Measurements from ENCODE around the gene POMT1. TPM values are rescaled to one million over a fixed set of nuclear protein-coding genes. Genes with fewer than 3 reads are reported as not detected.
"Not testable (repeated sequence)": the region's sequence is repeated elsewhere in the genome, so short reads cannot be mapped to it uniquely, and the experiment has no call there.

The POMT1 gene, protein sequence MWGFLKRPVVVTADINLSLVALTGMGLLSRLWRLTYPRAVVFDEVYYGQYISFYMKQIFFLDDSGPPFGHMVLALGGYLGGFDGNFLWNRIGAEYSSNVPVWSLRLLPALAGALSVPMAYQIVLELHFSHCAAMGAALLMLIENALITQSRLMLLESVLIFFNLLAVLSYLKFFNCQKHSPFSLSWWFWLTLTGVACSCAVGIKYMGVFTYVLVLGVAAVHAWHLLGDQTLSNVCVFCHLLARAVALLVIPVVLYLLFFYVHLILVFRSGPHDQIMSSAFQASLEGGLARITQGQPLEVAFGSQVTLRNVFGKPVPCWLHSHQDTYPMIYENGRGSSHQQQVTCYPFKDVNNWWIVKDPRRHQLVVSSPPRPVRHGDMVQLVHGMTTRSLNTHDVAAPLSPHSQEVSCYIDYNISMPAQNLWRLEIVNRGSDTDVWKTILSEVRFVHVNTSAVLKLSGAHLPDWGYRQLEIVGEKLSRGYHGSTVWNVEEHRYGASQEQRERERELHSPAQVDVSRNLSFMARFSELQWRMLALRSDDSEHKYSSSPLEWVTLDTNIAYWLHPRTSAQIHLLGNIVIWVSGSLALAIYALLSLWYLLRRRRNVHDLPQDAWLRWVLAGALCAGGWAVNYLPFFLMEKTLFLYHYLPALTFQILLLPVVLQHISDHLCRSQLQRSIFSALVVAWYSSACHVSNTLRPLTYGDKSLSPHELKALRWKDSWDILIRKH
- total RNA-seq (10 to 100 TPM; 52.1 to 58.5 TPM), polyA plus RNA-seq (10 to 100 TPM; 15.6 to 17.4 TPM)

DNA sequence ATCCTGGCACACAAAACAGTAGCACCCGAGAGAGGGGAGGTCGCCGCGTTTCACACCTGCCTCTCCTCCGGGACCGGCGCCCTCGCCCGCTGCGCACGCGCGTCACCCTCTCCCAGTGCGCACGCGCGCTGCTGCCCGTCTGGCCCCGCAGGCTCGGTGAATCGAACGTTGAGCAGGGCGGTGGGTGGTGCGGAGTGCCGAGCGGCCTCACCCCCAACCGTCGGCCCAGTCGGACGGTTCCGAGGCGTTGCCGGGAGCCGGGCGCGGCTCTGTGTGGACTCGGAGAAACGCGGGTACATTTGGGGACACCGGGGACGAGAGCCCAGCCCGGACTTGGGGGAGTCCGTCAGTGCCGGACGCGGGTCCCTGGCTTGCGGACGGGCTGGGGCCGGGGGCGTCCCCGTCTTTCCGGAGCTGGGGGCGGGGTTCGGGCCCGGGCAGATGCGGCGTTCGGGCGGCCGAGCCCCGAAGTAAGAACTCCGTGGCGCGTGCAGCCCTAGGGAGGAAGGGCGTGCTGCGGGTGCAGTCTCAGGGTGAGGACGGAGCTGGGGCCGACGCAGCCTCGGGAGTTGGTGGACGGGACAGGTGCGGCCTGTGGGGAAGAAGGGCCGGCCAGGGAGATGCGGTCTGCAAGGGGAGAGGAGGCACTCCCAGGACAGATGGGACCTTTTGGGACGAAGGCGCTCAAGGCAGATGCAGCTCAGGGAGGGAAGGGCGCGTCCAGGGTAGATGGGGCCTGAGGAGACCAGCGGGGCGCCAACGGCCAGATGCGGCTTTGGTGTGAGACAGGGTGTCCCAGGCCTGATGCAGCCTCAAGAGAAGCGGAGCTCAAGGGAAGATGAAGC is at the start of gene POMT1:
Gene POMT1 (plus strand): TSS at position 138 of the 845 bp plus-strand sequence. CDS start 1,301 bp downstream, outside the sequence.
- intact Hi-C loops (cut with micrococcal nuclease): loop anchor here (5.0 to 10.0 kb wide), 4 partner anchors 131 to 244 kb away; partner anchors contain the start of gene FAM78A
- DNase-seq: peak; percentile 90 to 91 (median 91)
- ChIA-PET CTCF (ENCODE audit: partially characterized antibody) (interaction anchor here (0.6 to 2.2 kb wide), 6 partner anchors 57 to 166 kb away, joined by 3 to 9 read pairs (median 3); no protein-coding TSS in a partner anchor), POLR2A (ENCODE audit: partially characterized antibody) (interaction anchor here (0.5 to 2.5 kb wide), 12 partner anchors 9 to 241 kb away, joined by 3 to 9 read pairs (median 4); partner anchors contain the start of gene RAPGEF1)
- Mint-ChIP-seq H3K4me3 (peak within 1 kb of the TSS; percentile 92 to 98 (median 94)), H3K27me3 (no peaks in the 10 kb centered on the region), H3K36me3 (peaks cover 8 to 49% of the 10 kb centered on the region in 2 donors), H3K9me3 (peaks cover 0 to 2% (median 0%) of the 10 kb centered on the region in 8 donors), H3K27ac (peak within 1 kb of the TSS; percentile 79 to 97 (median 92)), H3K4me1 (peaks cover 44 to 79% (median 56%) of the 10 kb centered on the region in 4 donors)
- Histone ChIP-seq H3K4me3 (ENCODE audit: low read length in 2 of 2) (peak within 1 kb of the TSS; percentile 74 to 86), H3K27ac (ENCODE audit: low read depth, low read length) (peak within 1 kb of the TSS; percentile 74), H3K9me3 (ENCODE audit: control insufficient read depth in 1 of 2, low read length in 2 of 2) (no peaks in the 10 kb centered on the region), H3K27me3 (ENCODE audit: insufficient read depth, low read length) (no peaks in the 10 kb centered on the region), H3K36me3 (ENCODE audit: insufficient read depth, low read length) (peaks cover 6% of the 10 kb centered on the region), H3K4me1 (ENCODE audit: insufficient read depth, low read length) (peaks cover 67% of the 10 kb centered on the region)

DNA sequence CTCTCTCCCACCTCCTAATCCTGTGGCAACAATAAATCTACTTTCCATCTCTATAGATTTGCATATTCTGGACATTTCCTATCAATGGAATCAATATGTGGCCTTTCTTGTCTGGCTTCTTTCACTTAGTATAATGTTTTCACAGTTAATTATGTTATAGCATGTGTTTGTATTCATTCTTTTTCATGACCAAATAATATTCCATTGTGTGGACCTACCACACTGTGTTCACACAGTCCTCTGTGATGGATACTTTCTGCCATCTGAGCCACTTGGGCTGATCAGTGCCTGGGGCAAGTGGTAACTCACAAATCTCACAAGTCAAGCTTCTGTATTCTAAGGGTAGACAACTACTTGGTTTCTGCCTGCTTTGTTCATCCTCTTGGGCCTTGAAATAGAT is 48.7 kb upstream of the POMT1 start:
- Histone ChIP-seq H3K4me1 (ENCODE audit: insufficient read depth, low read length) (no peaks in the 10 kb centered on the region), H3K9me3 (ENCODE audit: control insufficient read depth in 1 of 2, low read length in 2 of 2) (no peaks in the 10 kb centered on the region), H3K27me3 (ENCODE audit: insufficient read depth, low read length) (no peaks in the 10 kb centered on the region), H3K27ac (ENCODE audit: low read depth, low read length) (no peak overlapping the region), H3K36me3 (ENCODE audit: insufficient read depth, low read length) (peaks cover 55% of the 10 kb centered on the region), H3K4me3 (ENCODE audit: low read length in 2 of 2) (no peak overlapping the region)
- Mint-ChIP-seq H3K4me1 (peaks cover 6 to 24% (median 18%) of the 10 kb centered on the region in 4 donors), H3K4me3 (no peak overlapping the region), H3K27me3 (no peaks in the 10 kb centered on the region), H3K9me3 (no peaks in the 10 kb centered on the region), H3K27ac (peak overlapping the region in 5 of 7 donors; percentile 32 to 57 (median 48)), H3K36me3 (peaks cover 49 to 79% of the 10 kb centered on the region in 2 donors)
- intact Hi-C loops (cut with micrococcal nuclease): no loop called here
- ChIA-PET POLR2A (ENCODE audit: partially characterized antibody) (no interaction called here), CTCF (ENCODE audit: partially characterized antibody) (no interaction called here)
- DNase-seq: no peak

DNA sequence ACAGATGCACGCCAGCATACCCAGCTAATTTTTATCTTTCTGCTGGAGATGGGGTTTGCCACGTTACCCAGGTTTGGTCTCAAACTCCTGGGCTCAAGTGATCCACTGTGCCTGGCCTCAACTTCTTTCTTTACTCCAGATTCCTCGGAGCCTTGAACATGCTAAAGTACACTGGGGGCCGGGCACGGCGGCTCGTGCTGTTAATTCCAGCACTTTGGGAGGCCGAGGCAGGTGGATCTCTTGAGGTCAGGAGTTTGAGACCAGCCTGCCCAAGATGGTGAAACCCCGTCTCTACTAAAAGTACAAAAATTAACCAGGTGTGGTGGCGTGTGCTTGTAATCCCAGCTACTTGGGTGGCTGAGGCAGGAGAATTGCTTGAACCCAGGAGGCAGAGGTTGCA is 47.1 kb upstream of the POMT1 start:
- H3K4me3 ChIP-seq (ENCODE audit: low read length in 2 of 2); POLR2A ChIA-PET (ENCODE audit: partially characterized antibody); H3K27me3 Mint-ChIP-seq; H3K9me3 ChIP-seq (ENCODE audit: control insufficient read depth in 1 of 2, low read length in 2 of 2); H3K9me3 Mint-ChIP-seq; H3K27ac ChIP-seq (ENCODE audit: low read depth, low read length); H3K4me1 ChIP-seq (ENCODE audit: insufficient read depth, low read length); DNase-seq; H3K27me3 ChIP-seq (ENCODE audit: insufficient read depth, low read length); H3K4me3 Mint-ChIP-seq; H3K27ac Mint-ChIP-seq; intact Hi-C loops (cut with micrococcal nuclease): not testable (repeated sequence)
- Mint-ChIP-seq H3K4me1 (peaks cover 6 to 26% (median 17%) of the 10 kb centered on the region in 4 donors), H3K36me3 (peaks cover 60 to 80% of the 10 kb centered on the region in 2 donors)
- H3K36me3 ChIP-seq (ENCODE audit: insufficient read depth, low read length): peaks cover 68% of the 10 kb centered on the region
- CTCF ChIA-PET (ENCODE audit: partially characterized antibody): interaction anchor here (1.4 kb wide), 1 partner anchor 83 kb away, joined by 3 read pairs; no protein-coding TSS in a partner anchor

DNA sequence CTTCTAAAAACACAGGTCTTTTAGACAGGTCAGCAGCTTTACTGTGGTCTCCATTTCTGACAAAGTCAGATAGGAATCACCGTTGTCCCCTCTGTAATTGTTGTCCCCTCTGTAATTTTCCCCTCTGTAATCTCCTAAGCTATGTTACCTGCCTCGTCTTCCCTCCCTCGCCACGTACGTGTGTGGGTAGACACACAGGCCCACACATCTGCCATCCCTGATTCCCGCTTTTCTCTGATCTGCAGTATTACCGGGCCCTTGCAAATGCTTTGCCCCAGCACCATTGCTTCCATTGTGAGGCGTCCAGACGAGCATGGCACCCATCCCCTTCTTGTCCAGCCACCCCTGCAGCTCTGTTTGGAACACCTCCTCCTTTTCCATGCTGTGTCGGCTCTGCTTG is 45.0 kb upstream of the POMT1 start:
- no peak for DNase-seq
- Histone ChIP-seq H3K36me3 (ENCODE audit: insufficient read depth, low read length) (peaks cover 83% of the 10 kb centered on the region), H3K9me3 (ENCODE audit: control insufficient read depth in 1 of 2, low read length in 2 of 2) (no peaks in the 10 kb centered on the region), H3K4me1 (ENCODE audit: insufficient read depth, low read length) (no peaks in the 10 kb centered on the region), H3K4me3 (ENCODE audit: low read length in 2 of 2) (no peak overlapping the region), H3K27me3 (ENCODE audit: insufficient read depth, low read length) (no peaks in the 10 kb centered on the region), H3K27ac (ENCODE audit: low read depth, low read length) (no peak overlapping the region)
- no peaks in the 10 kb centered on the region for H3K27me3 Mint-ChIP-seq
- ChIA-PET POLR2A (ENCODE audit: partially characterized antibody) (interaction anchor here (1.3 kb wide), 1 partner anchor 60 kb away, joined by 3 read pairs; no protein-coding TSS in a partner anchor), CTCF (ENCODE audit: partially characterized antibody) (interaction anchor here (0.7 to 3.1 kb wide), 4 partner anchors 20 to 139 kb away, joined by 3 to 10 read pairs (median 6); no protein-coding TSS in a partner anchor)
- H3K4me3 Mint-ChIP-seq: no peak overlapping the region
- no peaks in the 10 kb centered on the region for H3K9me3 Mint-ChIP-seq
- peaks cover 59 to 80% of the 10 kb centered on the region in 2 donors for H3K36me3 Mint-ChIP-seq
- peak overlapping the region in 3 of 7 donors; percentile 18 to 85 (median 83) for H3K27ac Mint-ChIP-seq
- peaks cover 4 to 24% (median 19%) of the 10 kb centered on the region in 4 donors for H3K4me1 Mint-ChIP-seq
- intact Hi-C loops (cut with micrococcal nuclease): no loop called here

DNA sequence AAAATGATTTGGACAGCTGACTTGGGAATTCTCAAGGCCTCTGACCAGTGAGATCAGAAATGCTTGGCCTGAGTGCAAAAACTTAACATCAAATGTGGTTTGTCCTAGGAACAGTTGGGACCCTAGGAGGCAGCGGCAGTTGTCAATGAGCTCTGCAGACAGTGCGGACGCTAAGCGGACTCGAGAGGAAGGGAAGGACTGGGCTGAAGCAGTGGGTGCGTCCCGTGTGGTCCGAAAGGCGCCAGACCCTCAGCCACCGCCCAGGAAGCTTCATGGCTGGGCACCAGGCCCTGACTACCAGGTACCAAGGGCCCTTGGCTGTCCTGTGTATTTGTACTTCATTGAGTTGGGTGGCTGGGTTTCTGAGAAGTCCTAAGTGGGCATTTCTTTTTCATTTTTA is 43.7 kb upstream of the POMT1 start:
- ChIA-PET CTCF (ENCODE audit: partially characterized antibody) (interaction anchor here (1.5 to 3.1 kb wide), 2 partner anchors 19 to 109 kb away, joined by 3 to 10 read pairs; no protein-coding TSS in a partner anchor), POLR2A (ENCODE audit: partially characterized antibody) (interaction anchor here (1.7 kb wide), 1 partner anchor 333 kb away, joined by 4 read pairs; the partner anchor contains the start of gene NUP214)
- peak overlapping the region in 4 of 7 donors; percentile 43 to 75 (median 56) for H3K27ac Mint-ChIP-seq
- no peak for DNase-seq
- H3K36me3 Mint-ChIP-seq: peaks cover 58 to 80% of the 10 kb centered on the region in 2 donors
- no peak overlapping the region for H3K4me3 ChIP-seq (ENCODE audit: low read length in 2 of 2)
- H3K4me3 Mint-ChIP-seq: no peak overlapping the region
- H3K27me3 ChIP-seq (ENCODE audit: insufficient read depth, low read length): no peaks in the 10 kb centered on the region
- no peak overlapping the region for H3K27ac ChIP-seq (ENCODE audit: low read depth, low read length)
- H3K27me3 Mint-ChIP-seq: no peaks in the 10 kb centered on the region
- peaks cover 80% of the 10 kb centered on the region for H3K36me3 ChIP-seq (ENCODE audit: insufficient read depth, low read length)
- no peaks in the 10 kb centered on the region for H3K9me3 ChIP-seq (ENCODE audit: control insufficient read depth in 1 of 2, low read length in 2 of 2)
- intact Hi-C loops (cut with micrococcal nuclease): no loop called here
- H3K4me1 Mint-ChIP-seq: peaks cover 3 to 19% (median 15%) of the 10 kb centered on the region in 4 donors
- no peaks in the 10 kb centered on the region for H3K4me1 ChIP-seq (ENCODE audit: insufficient read depth, low read length)
- no peaks in the 10 kb centered on the region for H3K9me3 Mint-ChIP-seq

DNA sequence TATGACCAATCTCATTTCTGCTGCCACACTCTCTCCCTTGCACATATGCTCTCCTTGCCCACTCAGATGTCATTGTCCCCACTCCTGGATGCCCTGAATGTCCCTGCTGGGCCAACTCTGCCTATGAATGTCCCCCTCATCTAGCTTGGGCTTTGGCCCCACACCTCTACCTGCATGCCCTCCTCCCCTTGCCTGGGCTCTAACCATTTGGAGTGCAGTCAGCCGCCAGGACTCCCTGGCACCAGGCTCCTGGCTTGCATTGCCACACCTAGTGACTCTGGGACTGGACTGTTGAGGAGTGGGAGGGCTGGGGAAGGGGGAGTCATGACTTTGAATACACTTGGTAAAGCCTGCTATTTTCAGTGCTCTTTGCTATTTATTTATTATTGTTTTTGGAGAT is 41.6 kb upstream of the POMT1 start:
- Histone ChIP-seq H3K36me3 (ENCODE audit: insufficient read depth, low read length) (peaks cover 77% of the 10 kb centered on the region), H3K27me3 (ENCODE audit: insufficient read depth, low read length) (no peaks in the 10 kb centered on the region), H3K4me3 (ENCODE audit: low read length in 2 of 2) (no peak overlapping the region), H3K27ac (ENCODE audit: low read depth, low read length) (no peak overlapping the region), H3K4me1 (ENCODE audit: insufficient read depth, low read length) (no peaks in the 10 kb centered on the region), H3K9me3 (ENCODE audit: control insufficient read depth in 1 of 2, low read length in 2 of 2) (no peaks in the 10 kb centered on the region)
- Mint-ChIP-seq H3K4me3 (no peak overlapping the region), H3K27me3 (no peaks in the 10 kb centered on the region), H3K9me3 (no peaks in the 10 kb centered on the region), H3K36me3 (peaks cover 67 to 85% of the 10 kb centered on the region in 2 donors), H3K4me1 (peaks cover 5 to 17% (median 15%) of the 10 kb centered on the region in 4 donors), H3K27ac (peak overlapping the region in 6 of 7 donors; percentile 3 to 72 (median 58))
- CTCF ChIA-PET (ENCODE audit: partially characterized antibody): interaction anchor here (1.2 kb wide), 1 partner anchor 99 kb away, joined by 3 read pairs; no protein-coding TSS in a partner anchor
- no peak for DNase-seq
- intact Hi-C loops (cut with micrococcal nuclease): no loop called here
- POLR2A ChIA-PET (ENCODE audit: partially characterized antibody): no interaction called here
